ENCODE measurements around the gene SNX14. TPM values are rescaled to one million over a fixed set of nuclear protein-coding genes. Genes with fewer than 3 reads are reported as not detected.

SNX14 gene
- total RNA-seq, 1 experiment from 2014 or later, result 85.0 TPM

DNA sequence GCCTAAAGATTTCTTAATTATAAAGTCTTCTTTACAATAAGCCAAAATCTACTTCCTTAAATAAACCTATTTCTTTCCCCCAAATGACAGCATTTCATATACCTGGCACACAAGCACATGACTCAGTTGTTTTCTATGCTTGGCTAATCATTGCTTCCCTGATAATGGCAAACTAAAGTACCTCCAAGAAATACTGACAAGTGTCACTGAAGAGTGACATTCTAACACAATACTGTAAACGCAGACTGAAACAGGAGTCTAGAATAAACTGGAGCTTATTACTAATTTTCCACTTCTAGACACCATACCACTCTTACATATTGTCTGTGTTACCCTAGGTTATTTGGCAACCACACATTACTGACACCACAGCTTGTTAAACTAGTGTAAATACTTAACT, 34.7 kb upstream of the SNX14 start:
- intact Hi-C loops (cut with micrococcal nuclease; ENCODE audit: unreplicated experiment), result no loop called here

DNA sequence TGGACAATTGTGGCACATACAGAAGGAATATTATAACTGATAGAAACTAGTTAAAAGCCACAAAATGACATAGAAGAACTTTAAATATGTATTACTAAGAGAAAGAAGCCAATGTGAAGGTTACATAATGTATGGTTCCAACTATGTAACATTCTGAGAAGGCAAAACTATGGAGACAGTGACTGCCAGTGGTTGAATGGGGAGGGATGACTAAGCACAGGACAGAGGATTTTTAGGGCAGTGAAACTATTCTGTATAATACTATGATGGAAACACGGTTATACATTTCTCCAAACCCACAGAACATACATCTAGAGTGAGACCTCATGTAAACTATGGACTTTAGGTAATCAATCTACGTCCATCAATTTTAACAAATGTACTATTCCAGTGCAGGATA, 26.6 kb upstream of the SNX14 start:
- no peaks in the 10 kb centered on the region for H3K27me3 ChIP-seq (replicated peaks; ENCODE audit: control insufficient read depth, insufficient read depth, low read length)
- POLR2A ChIA-PET, result interaction anchor here (0.5 kb wide), 1 partner anchor 20 kb away, joined by 3 read pairs; no protein-coding TSS in a partner anchor
- H3K36me3 ChIP-seq (ENCODE audit: control insufficient read depth, insufficient read depth, low read length), result peaks cover 1% of the 10 kb centered on the region; the same call in 1 of the 2 replicates
- intact Hi-C loops (cut with micrococcal nuclease; ENCODE audit: unreplicated experiment), result no loop called here
- no peaks in the 10 kb centered on the region for H3K27me3 Mint-ChIP-seq (ENCODE audit: insufficient read depth, unreplicated experiment)
- CTCF ChIA-PET, result no interaction called here
- H3K4me3 Mint-ChIP-seq (ENCODE audit: unreplicated experiment), result no peak overlapping the region
- DNase-seq, result no peak
- H3K4me1 ChIP-seq, result no peaks in the 10 kb centered on the region
- no peak overlapping the region for H3K4me3 ChIP-seq (ENCODE audit: low read depth, low read length)
- no peaks in the 10 kb centered on the region for H3K9me3 ChIP-seq
- peaks cover 99% of the 10 kb centered on the region for H3K36me3 Mint-ChIP-seq (ENCODE audit: insufficient read depth, unreplicated experiment)
- peaks cover 5% of the 10 kb centered on the region for H3K4me1 Mint-ChIP-seq (ENCODE audit: low read depth, unreplicated experiment)
- BruUV-seq (replicated peaks), result no TSS peak
- no peak overlapping the region for H3K27ac Mint-ChIP-seq (ENCODE audit: unreplicated experiment)
- TF ChIP-seq, protein P1, sequence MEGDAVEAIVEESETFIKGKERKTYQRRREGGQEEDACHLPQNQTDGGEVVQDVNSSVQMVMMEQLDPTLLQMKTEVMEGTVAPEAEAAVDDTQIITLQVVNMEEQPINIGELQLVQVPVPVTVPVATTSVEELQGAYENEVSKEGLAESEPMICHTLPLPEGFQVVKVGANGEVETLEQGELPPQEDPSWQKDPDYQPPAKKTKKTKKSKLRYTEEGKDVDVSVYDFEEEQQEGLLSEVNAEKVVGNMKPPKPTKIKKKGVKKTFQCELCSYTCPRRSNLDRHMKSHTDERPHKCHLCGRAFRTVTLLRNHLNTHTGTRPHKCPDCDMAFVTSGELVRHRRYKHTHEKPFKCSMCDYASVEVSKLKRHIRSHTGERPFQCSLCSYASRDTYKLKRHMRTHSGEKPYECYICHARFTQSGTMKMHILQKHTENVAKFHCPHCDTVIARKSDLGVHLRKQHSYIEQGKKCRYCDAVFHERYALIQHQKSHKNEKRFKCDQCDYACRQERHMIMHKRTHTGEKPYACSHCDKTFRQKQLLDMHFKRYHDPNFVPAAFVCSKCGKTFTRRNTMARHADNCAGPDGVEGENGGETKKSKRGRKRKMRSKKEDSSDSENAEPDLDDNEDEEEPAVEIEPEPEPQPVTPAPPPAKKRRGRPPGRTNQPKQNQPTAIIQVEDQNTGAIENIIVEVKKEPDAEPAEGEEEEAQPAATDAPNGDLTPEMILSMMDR (IDR thresholded peaks at IDR 0.05; ENCODE audit: insufficient read depth in 1 of 2, low read depth in 1 of 2, low read length in 1 of 2, severe bottlenecking in 1 of 2, unreplicated experiment in 1 of 2), result no peak
- H3K9me3 Mint-ChIP-seq (ENCODE audit: unreplicated experiment), result no peaks in the 10 kb centered on the region

More for the DNA sequence above, 34.7 kb upstream of the SNX14 start:
- no TSS peak for BruUV-seq (replicated peaks)
- Histone ChIP-seq H3K9me3 (no peaks in the 10 kb centered on the region), H3K4me3 (ENCODE audit: low read depth, low read length) (no peak overlapping the region), H3K4me1 (0 out of 2 replicates have a peak, but pooled peaks cover 6% of the 10 kb centered on the region), H3K27me3 (replicated peaks; ENCODE audit: control insufficient read depth, insufficient read depth, low read length) (no peaks in the 10 kb centered on the region), H3K36me3 (ENCODE audit: control insufficient read depth, insufficient read depth, low read length) (no peaks in the 10 kb centered on the region)
- ChIA-PET CTCF (no interaction called here), POLR2A (no interaction called here)
- Mint-ChIP-seq H3K27me3 (ENCODE audit: insufficient read depth, unreplicated experiment) (no peaks in the 10 kb centered on the region), H3K36me3 (ENCODE audit: insufficient read depth, unreplicated experiment) (peaks cover 96% of the 10 kb centered on the region), H3K9me3 (ENCODE audit: unreplicated experiment) (no peaks in the 10 kb centered on the region), H3K27ac (ENCODE audit: unreplicated experiment) (no peak overlapping the region), H3K4me3 (ENCODE audit: unreplicated experiment) (no peak overlapping the region), H3K4me1 (ENCODE audit: low read depth, unreplicated experiment) (peaks cover 11% of the 10 kb centered on the region)
- TF ChIP-seq, protein P1 (IDR thresholded peaks at IDR 0.05; ENCODE audit: insufficient read depth in 1 of 2, low read depth in 1 of 2, low read length in 1 of 2, severe bottlenecking in 1 of 2, unreplicated experiment in 1 of 2), result no peak
- no peak for DNase-seq

DNA sequence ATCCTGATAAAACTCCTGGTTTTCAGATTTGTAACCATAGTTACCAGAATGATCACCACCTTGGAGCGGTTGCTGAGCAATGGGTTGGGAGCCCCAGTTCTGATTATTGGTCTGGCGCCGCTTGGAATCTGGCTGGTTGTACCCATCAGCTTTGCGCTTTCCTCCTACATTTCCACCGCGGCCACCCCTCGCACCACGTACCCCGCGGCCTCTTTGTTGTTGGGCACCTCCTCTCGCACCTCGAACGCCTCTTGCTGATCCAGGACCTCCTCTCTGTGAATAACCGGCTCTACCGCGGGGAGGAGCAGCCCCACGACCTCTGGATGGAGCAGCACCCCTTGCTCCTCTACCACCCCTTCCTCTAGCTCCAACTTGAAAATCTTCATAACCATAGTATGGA, 21.1 kb upstream of the SNX14 start:
- H3K36me3 ChIP-seq (ENCODE audit: control insufficient read depth, insufficient read depth, low read length), result peaks cover 3% of the 10 kb centered on the region; the same call in 1 of the 2 replicates
- BruUV-seq (replicated peaks), result no TSS peak

More for the DNA sequence above, 21.1 kb upstream of the SNX14 start:
- Histone ChIP-seq H3K4me3 (ENCODE audit: low read depth, low read length) (no peak overlapping the region), H3K4me1 (peaks cover 19% of the 10 kb centered on the region), H3K9me3 (no peaks in the 10 kb centered on the region), H3K27me3 (replicated peaks; ENCODE audit: control insufficient read depth, insufficient read depth, low read length) (no peaks in the 10 kb centered on the region)
- H3K9me3 Mint-ChIP-seq (ENCODE audit: unreplicated experiment), result no peaks in the 10 kb centered on the region
- no peak for DNase-seq
- intact Hi-C loops (cut with micrococcal nuclease; ENCODE audit: unreplicated experiment), result no loop called here
- ChIA-PET CTCF (interaction anchor here (0.6 kb wide), 1 partner anchor 16 kb away, joined by 3 read pairs; no protein-coding TSS in a partner anchor), POLR2A (no interaction called here)
- no peak overlapping the region for H3K4me3 Mint-ChIP-seq (ENCODE audit: unreplicated experiment)
- H3K36me3 Mint-ChIP-seq (ENCODE audit: insufficient read depth, unreplicated experiment), result peaks cover 97% of the 10 kb centered on the region
- peak overlapping the region; percentile 50 for H3K27ac Mint-ChIP-seq (ENCODE audit: unreplicated experiment)
- H3K4me1 Mint-ChIP-seq (ENCODE audit: low read depth, unreplicated experiment), result peaks cover 7% of the 10 kb centered on the region
- no peaks in the 10 kb centered on the region for H3K27me3 Mint-ChIP-seq (ENCODE audit: insufficient read depth, unreplicated experiment)
- TF ChIP-seq, protein P1 (IDR thresholded peaks at IDR 0.05; ENCODE audit: insufficient read depth in 1 of 2, low read depth in 1 of 2, low read length in 1 of 2, severe bottlenecking in 1 of 2, unreplicated experiment in 1 of 2), result no peak
